Fibroblast of peridontal ligament (primary cell): ENCODE data around the gene RRP8.

ENCODE experiments used
- DNase-seq: peaks from one replicate; pipeline ENCODE4 v3.0.0-alpha.2; 2010; ENCODE audit errors: extremely low read depth

RRP8 gene

DNA sequence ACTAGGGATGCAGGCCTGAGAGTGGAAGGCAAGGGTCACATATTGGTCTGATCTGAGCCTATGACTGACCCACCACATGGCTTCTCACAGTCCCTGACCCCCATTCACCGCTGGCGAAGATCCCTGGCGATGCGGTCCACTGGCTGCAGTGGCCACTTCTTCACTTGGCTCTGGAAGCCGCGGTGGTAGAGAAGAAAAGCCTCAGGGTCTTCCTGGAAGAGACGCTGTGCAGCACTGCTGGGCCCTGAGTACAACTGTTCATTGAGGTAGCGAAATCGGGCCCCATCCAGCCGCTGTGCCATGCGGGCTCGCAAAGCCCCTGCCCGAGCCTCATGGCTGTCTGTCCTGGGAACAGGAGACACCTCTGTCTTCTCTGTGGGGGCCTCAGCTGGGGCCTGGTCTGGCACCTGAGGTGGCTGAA is 2.4 kb downstream of the RRP8 start:
- no peak for DNase-seq

- no peak for DNase-seq
These were observed 3.5 kb downstream of the RRP8 start for GRCh38 chr11:6599881-6600390.

- DNase-seq: no peak
These were observed 4.0 kb downstream of the RRP8 start for GRCh38 chr11:6599449-6599848.

- DNase-seq: no peak
These were observed 4.9 kb downstream of the RRP8 start for GRCh38 chr11:6598555-6598954.

- no peak for DNase-seq
These were observed 7.1 kb downstream of the RRP8 start for GRCh38 chr11:6596239-6596877.

DNA sequence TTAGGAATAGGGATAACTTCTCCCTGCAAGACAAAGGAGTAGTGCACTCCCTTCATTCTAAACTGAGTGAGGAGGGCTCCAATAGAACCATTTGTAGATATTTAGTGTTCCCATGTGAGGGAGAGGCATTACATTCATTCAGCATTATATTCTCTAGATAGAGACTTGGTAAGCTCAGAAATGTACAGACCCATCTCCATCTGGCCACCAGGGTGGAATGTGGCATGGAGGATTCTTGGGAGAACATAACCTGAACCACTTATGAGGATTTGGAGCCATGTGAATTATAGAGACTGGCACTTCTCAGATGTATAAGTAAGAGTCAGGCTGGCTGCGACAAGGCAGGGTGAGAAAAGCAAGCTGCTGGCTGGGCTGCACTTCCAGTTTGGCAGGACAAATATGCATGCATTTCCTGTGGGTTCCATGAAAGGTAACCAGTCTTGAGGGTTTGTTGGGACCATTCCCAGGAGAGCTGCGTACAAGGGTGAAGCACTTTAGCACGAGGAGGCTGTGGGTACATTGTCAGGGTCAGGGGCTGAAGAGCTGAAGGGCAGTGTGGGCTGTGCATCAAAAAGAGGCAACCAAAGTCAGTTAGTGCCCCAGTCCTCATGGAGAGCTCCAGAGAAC is 9.2 kb downstream of the RRP8 start:
- DNase-seq: no peak

DNA sequence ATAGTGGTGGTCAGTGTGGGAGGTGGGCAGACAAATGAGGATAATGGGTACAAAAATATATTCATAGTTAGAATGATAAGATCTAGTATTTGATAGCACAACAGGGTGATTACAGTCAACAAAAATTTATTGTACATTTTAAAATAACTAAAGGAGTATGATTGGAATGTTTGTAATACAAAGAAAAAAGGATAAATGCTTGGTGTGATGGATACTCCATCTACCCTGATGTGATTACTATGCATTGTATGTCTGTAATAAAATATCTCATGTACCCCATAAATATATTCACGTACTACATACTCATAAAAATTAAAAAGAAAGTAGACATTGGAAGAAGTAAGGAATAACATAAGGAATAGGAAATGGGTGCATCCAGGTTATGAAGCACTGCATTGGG is 15.4 kb downstream of the RRP8 start:
- DNase-seq: no peak

GRCh38 chr11:6587360-6587953 is 16.0 kb downstream of the RRP8 start:
- DNase-seq: no peak

- no peak for DNase-seq
These were observed 16.7 kb downstream of the RRP8 start for GRCh38 chr11:6586434-6587359.

- DNase-seq: no peak
These were observed 18.9 kb downstream of the RRP8 start for GRCh38 chr11:6584528-6584927.

GRCh38 chr11:6583584-6583983 is 19.8 kb downstream of the RRP8 start:
- no peak for DNase-seq

DNA sequence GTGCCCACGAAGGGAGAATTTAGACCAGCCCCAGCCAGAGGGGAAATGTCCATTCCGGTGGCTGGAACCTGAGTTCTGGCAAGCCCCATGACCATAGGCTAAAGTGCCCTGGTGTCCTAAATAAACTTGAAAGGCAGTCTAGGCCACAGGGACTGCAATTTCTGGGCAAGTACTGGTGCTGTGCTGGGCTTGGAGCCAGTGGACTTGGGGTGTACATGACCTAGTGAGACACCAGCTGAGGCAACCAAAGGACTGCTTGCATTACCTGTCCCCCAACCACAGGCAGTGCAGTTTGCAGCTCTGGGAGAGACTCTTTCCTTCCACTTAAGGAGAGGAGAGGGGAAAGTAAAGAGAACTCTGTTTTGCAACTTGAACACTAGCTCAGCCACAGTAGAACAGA is 23.7 kb downstream of the RRP8 start:
- DNase-seq: no peak

DNA sequence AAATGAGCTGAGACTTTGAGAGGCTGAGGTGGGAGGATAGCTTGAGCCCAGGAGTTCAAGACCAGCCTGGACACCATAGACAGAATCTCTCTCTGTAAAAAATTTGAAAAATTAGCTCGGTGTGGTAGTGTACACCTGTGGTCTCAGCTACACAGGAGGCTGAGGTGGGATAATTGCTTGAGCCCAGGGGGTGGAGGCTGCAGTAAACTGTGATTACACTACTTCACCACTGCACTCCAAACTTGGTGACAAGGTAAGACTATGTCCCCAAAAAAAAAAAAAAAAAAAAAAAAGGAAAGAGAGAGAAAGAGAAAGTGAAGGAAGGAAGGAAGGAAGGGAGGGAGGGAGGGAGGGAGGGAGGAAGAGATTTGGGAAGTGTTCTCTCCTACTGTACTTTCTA is 25.3 kb downstream of the RRP8 start:
- no peak for DNase-seq

GRCh38 chr11:6576471-6577373 is 26.7 kb downstream of the RRP8 start:
- DNase-seq: peak; percentile 91

GRCh38 chr11:6574816-6575715 is 28.4 kb downstream of the RRP8 start:
- DNase-seq: no peak

DNA sequence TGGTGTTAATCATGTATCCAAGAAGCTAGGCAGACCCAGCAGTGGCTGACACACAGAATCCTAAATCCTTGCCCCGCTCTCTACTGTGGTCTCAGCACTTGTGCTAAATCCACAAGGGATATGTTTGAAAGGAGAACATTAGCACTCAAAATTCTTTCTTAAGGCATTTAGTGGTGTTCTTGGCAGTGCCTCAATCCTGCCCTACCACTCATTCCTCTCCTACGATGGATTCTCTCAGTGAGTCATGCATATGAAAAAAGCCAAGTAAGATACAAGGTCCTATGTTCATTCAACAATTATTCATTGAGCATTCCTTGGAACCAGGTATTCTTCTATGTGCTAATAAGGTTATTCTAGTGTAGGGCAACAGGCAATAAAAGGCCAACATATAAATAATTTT is 31.2 kb downstream of the RRP8 start:
- peak; percentile 88 for DNase-seq

GRCh38 chr11:6571434-6572008 is 31.9 kb downstream of the RRP8 start:
- no peak for DNase-seq

GRCh38 chr11:6570691-6571427 is 32.6 kb downstream of the RRP8 start:
- no peak for DNase-seq

- no peak for DNase-seq
These were observed 33.7 kb downstream of the RRP8 start for GRCh38 chr11:6569706-6570105.
